HUES48 (cell line): ENCODE results near the gene ATRNL1.

Experiments
- H3K27ac ChIP-seq: one replicate; pipeline ENCODE4 v1.7.0; 2013; ENCODE audit warnings: low read depth, low read length, inconsistent platforms
- H3K27me3 ChIP-seq: 2 replicates; pipeline ENCODE4 v1.6.1; 2013; ENCODE audit warnings: mild to moderate bottlenecking, low read length; ENCODE audit not compliant: control insufficient read depth, insufficient read depth
- H3K36me3 ChIP-seq: 2 replicates; pipeline ENCODE4 v1.6.1; 2013; ENCODE audit warnings: low read length; ENCODE audit not compliant: control insufficient read depth, insufficient read depth
- H3K4me1 ChIP-seq: 2 replicates; pipeline ENCODE4 v1.6.1; 2013; ENCODE audit warnings: mild to moderate bottlenecking, low read length; ENCODE audit not compliant: control insufficient read depth, insufficient read depth
- H3K4me3 ChIP-seq: 2 replicates; pipeline ENCODE4 v1.5.1; 2013; ENCODE audit warnings: mild to moderate bottlenecking, low read depth, low read length
- H3K9ac ChIP-seq: 2 replicates; pipeline ENCODE4 v1.6.1; 2013; ENCODE audit warnings: mild to moderate bottlenecking, low read depth, low read length, moderate library complexity
- H3K9me3 ChIP-seq: 2 replicates; pipeline ENCODE4 v1.6.1; 2013; ENCODE audit warnings: low read length; ENCODE audit not compliant: control insufficient read depth, insufficient read depth

The ATRNL1 gene

DNA sequence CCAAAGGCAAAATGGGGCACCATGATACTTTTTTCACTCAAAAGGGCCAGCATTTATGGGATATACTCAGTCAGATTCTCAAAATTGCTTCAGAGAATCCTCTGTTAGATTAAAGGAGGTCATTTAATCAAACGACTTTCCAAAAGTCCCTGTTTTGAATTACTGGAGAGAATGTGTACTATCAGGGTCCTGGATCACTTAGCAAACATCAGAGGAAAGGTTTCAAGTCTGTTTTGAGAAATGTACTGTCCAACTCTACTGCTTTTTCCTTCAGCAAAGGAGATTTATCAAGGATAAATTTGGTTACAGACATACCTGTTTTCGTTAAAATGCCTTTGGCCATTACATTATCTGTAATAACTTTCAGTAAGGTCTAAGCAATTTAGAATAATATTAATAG is 838.9 kb downstream of the ATRNL1 start:
- 0 out of 2 replicates have a peak, but pooled peaks cover 4% of the 10 kb centered on the region for H3K4me1 ChIP-seq
- H3K4me3 ChIP-seq, result no peak overlapping the region
- H3K9me3 ChIP-seq, result no peaks in the 10 kb centered on the region
- H3K27me3 ChIP-seq, result no peaks in the 10 kb centered on the region
- H3K27ac ChIP-seq, result no peak overlapping the region
- no peaks in the 10 kb centered on the region for H3K36me3 ChIP-seq
- no peak overlapping the region for H3K9ac ChIP-seq

- Histone ChIP-seq H3K36me3 (no peaks in the 10 kb centered on the region), H3K27me3 (no peaks in the 10 kb centered on the region), H3K9ac (no peak overlapping the region), H3K9me3 (no peaks in the 10 kb centered on the region), H3K4me3 (no peak overlapping the region), H3K27ac (no peak overlapping the region), H3K4me1 (peaks cover 8% of the 10 kb centered on the region; the same call in 1 of the 2 replicates)
Observed at GRCh38 chr10:115933098-115933497, 839.9 kb downstream of the ATRNL1 start.

GRCh38 chr10:115935731-115936130 is 842.6 kb downstream of the ATRNL1 start:
- Histone ChIP-seq H3K9ac (no peak overlapping the region), H3K27ac (no peak overlapping the region), H3K36me3 (no peaks in the 10 kb centered on the region), H3K9me3 (no peaks in the 10 kb centered on the region), H3K4me1 (peaks cover 8% of the 10 kb centered on the region; the same call in 1 of the 2 replicates), H3K27me3 (no peaks in the 10 kb centered on the region), H3K4me3 (no peak overlapping the region)

DNA sequence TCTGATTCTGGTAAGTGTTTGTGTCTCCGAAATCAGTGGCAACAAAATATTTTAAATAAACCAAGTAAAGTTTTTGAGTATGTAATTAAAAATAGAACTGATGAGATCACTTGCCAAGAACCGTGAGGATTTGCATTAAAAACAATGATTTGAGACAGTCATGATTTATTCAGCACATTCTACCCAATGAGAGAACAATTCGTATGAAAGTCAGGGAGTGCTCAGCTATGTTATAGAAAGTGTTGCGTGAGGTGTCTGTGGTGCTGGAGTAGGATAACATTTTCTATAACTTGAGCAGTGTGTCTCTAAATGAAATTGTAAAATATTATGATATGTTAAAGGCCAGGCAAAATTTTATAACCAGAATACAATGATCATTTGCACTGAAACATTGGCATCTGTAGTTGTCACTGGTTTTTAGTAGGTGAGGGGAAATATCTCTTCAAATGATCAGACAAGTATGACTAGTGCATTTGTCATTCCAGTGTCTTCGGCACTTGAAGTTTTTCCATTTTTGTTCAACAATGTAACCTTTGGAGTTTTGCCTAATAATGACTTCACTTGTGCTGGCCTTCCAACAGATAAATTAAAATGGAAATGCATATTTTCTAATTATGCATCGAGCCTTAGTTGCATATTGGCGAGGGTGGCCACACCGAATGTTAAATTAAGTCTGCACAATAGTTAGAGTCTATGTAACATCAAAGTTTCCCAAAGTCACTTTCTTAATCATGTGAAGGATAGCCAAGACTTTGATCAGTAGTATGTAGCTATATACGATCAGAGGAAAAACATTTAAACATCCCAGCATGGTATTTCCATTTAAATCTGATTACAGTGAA is 844.0 kb downstream of the ATRNL1 start:
- Histone ChIP-seq H3K36me3 (no peaks in the 10 kb centered on the region), H3K4me1 (peaks cover 8% of the 10 kb centered on the region; the same call in 1 of the 2 replicates), H3K4me3 (no peak overlapping the region), H3K9me3 (no peaks in the 10 kb centered on the region), H3K9ac (no peak overlapping the region), H3K27me3 (no peaks in the 10 kb centered on the region), H3K27ac (no peak overlapping the region)

- no peaks in the 10 kb centered on the region for H3K36me3 ChIP-seq
- H3K9me3 ChIP-seq, result no peaks in the 10 kb centered on the region
- no peaks in the 10 kb centered on the region for H3K27me3 ChIP-seq
- H3K9ac ChIP-seq, result no peak overlapping the region
- H3K4me3 ChIP-seq, result no peak overlapping the region
- peaks cover 8% of the 10 kb centered on the region; the same call in 1 of the 2 replicates for H3K4me1 ChIP-seq
- no peak overlapping the region for H3K27ac ChIP-seq
Observed at GRCh38 chr10:115937768-115938056, 844.5 kb downstream of the ATRNL1 start.

- H3K36me3 ChIP-seq, result no peaks in the 10 kb centered on the region
- no peak overlapping the region for H3K4me3 ChIP-seq
- H3K4me1 ChIP-seq, result peaks cover 8% of the 10 kb centered on the region; the same call in 1 of the 2 replicates
- H3K27me3 ChIP-seq, result no peaks in the 10 kb centered on the region
- no peak overlapping the region for H3K27ac ChIP-seq
- H3K9me3 ChIP-seq, result no peaks in the 10 kb centered on the region
- no peak overlapping the region for H3K9ac ChIP-seq
Observed at GRCh38 chr10:115939101-115939854, 846.1 kb downstream of the ATRNL1 start.

DNA sequence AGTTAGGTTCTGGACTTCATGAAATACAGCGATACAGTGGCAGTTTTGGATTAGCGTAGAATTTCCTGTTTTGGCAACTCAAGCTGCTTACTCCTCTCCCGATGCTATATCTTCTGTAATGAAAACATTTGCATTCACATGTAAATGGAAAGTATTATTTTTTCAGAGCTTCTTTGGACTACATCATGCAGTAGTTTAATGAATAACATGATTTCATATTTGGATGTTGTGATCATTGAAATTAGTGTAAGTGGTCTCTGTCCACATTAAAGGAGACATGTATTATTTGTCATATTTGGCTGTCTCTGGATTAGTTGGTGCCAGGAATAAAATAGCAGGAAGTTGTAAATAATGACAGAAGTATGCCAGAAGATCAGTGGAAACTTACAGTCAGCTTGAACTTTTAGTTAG is 848.2 kb downstream of the ATRNL1 start:
- H3K4me3 ChIP-seq, result no peak overlapping the region
- H3K36me3 ChIP-seq, result no peaks in the 10 kb centered on the region
- no peak overlapping the region for H3K27ac ChIP-seq
- no peaks in the 10 kb centered on the region for H3K9me3 ChIP-seq
- no peak overlapping the region for H3K9ac ChIP-seq
- H3K27me3 ChIP-seq, result no peaks in the 10 kb centered on the region
- peaks cover 12% of the 10 kb centered on the region; the same call in 1 of the 2 replicates for H3K4me1 ChIP-seq

DNA sequence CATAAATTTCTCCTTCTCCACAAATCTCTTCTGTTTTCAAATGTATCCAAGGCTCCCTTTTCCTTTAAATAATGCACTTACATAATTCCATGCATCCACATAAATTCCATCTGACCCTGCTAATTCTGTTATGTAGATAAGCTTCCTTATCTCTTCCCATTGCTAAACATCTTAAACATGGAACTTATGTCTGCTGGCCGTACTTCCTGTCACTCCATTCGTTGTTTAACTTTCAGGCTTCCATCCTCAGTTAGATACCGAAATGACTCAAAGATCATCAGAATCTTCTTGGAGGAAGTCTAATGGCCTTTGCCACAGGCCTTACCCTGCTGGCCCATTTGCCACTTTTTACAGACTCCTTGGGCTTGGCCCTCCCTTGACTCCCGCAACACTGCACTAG is 848.9 kb downstream of the ATRNL1 start:
- Histone ChIP-seq H3K9ac (no peak overlapping the region), H3K27ac (no peak overlapping the region), H3K4me3 (no peak overlapping the region), H3K4me1 (peaks cover 15% of the 10 kb centered on the region), H3K36me3 (no peaks in the 10 kb centered on the region), H3K9me3 (no peaks in the 10 kb centered on the region), H3K27me3 (no peaks in the 10 kb centered on the region)

- Histone ChIP-seq H3K27ac (no peak overlapping the region), H3K4me1 (peaks cover 26% of the 10 kb centered on the region), H3K4me3 (no peak overlapping the region)
Observed at GRCh38 chr10:115944538-115944937, 851.4 kb downstream of the ATRNL1 start.

GRCh38 chr10:115945701-115946445 is 852.7 kb downstream of the ATRNL1 start:
- no peak overlapping the region for H3K27ac ChIP-seq
- H3K36me3 ChIP-seq, result no peaks in the 10 kb centered on the region
- H3K4me1 ChIP-seq, result peaks cover 26% of the 10 kb centered on the region

More at GRCh38 chr10:115944538-115944937, 851.4 kb downstream of the ATRNL1 start:
- H3K36me3 ChIP-seq, result no peaks in the 10 kb centered on the region
- no peak overlapping the region for H3K9ac ChIP-seq
- no peaks in the 10 kb centered on the region for H3K9me3 ChIP-seq
- no peaks in the 10 kb centered on the region for H3K27me3 ChIP-seq

More at GRCh38 chr10:115945701-115946445, 852.7 kb downstream of the ATRNL1 start:
- no peak overlapping the region for H3K4me3 ChIP-seq
- no peaks in the 10 kb centered on the region for H3K27me3 ChIP-seq
- no peaks in the 10 kb centered on the region for H3K9me3 ChIP-seq
- no peak overlapping the region for H3K9ac ChIP-seq
